H1 (cell line): ENCODE measurements around the gene PDK2. TPM values are rescaled to one million over a fixed set of nuclear protein-coding genes. Genes with fewer than 3 reads are reported as not detected.

Source experiments
- ASH2L ChIP-seq: fragments of 200-600, 300-600 bp; sonication (generic); IDR thresholded peaks from one replicate; pipeline ENCODE4 v1.7.1; 2017; ENCODE audit warnings: low read length
- CBX5 ChIP-seq: fragments of 300-800, 300-1000 bp; sonication (generic); IDR thresholded peaks from 2 replicates; pipeline ENCODE4 v1.7.1; 2016; ENCODE audit warnings: antibody characterized with exemption, low read length, low read depth
- CBX8 ChIP-seq: fragments of 300-800, 300-1000 bp; sonication (generic); IDR thresholded peaks from 2 replicates; pipeline ENCODE4 v1.7.1; 2016; ENCODE audit warnings: low read depth, low read length, borderline replicate concordance
- CEBPB ChIP-seq: IDR thresholded peaks from 2 replicates; pipeline ENCODE4 v1.6.1; 2012; ENCODE audit warnings: low read depth, low read length
- CHD1 ChIP-seq: IDR thresholded peaks from 2 replicates; pipeline ENCODE4 v1.6.1; 2012; ENCODE audit warnings: low read depth, low read length, improper control_type of control experiment
- CREB1 ChIP-seq: IDR thresholded peaks from 2 replicates; pipeline ENCODE4 v1.6.1; 2012; ENCODE audit warnings: inconsistent platforms
- CTCF ChIP-seq, 3 experiments: IDR thresholded peaks; 1 replicate in 2 of 3; 2 replicates in 1 of 3; pipeline versions ENCODE4 v1.5.1 to v1.6.1; 2011; ENCODE audit warnings: low read length in 3 of 3, mild to moderate bottlenecking in 3 of 3, inconsistent platforms in 2 of 3, low read depth in 1 of 3, moderate library complexity in 1 of 3; ENCODE audit not compliant: insufficient read depth in 1 of 3; ENCODE audit errors: control extremely low read depth in 1 of 3
- EP300 ChIP-seq, 2 experiments: IDR thresholded peaks; 1 replicate in 1 of 2; 2 replicates in 1 of 2; pipeline ENCODE4 v1.6.1; 2011 to 2012; ENCODE audit warnings: low read depth in 2 of 2, low read length in 2 of 2, mild to moderate bottlenecking in 2 of 2, borderline replicate concordance in 1 of 2, inconsistent platforms in 1 of 2, moderate library complexity in 1 of 2
- EZH2 ChIP-seq: fragments of 200-600 bp; sonication (generic); IDR thresholded peaks from 2 replicates; pipeline ENCODE4 v1.7.1; 2012; ENCODE audit warnings: low read depth, mild to moderate bottlenecking, moderate library complexity, low read length, inconsistent platforms; ENCODE audit not compliant: severe bottlenecking
- GTF2F1 ChIP-seq: IDR thresholded peaks from 2 replicates; pipeline ENCODE4 v1.6.1; 2012; ENCODE audit warnings: low read depth, low read length, improper control_type of control experiment, borderline replicate concordance
- KDM4A ChIP-seq: IDR thresholded peaks from one replicate; pipeline ENCODE4 v1.7.1; 2012; ENCODE audit warnings: low read depth, mild to moderate bottlenecking, moderate library complexity, low read length, inconsistent platforms; ENCODE audit not compliant: severe bottlenecking
- MAFK ChIP-seq: IDR thresholded peaks from 2 replicates; pipeline ENCODE4 v1.6.1; 2012; ENCODE audit warnings: low read depth, mild to moderate bottlenecking, improper control_type of control experiment, low read length
- NRF1 ChIP-seq: IDR thresholded peaks from 2 replicates; pipeline ENCODE4 v1.6.1; 2011; ENCODE audit warnings: mild to moderate bottlenecking, low read depth, low read length, improper control_type of control experiment
- POLR2AphosphoS5 ChIP-seq: IDR thresholded peaks from 2 replicates; pipeline ENCODE4 v1.6.1; 2011; ENCODE audit warnings: low read depth, low read length
- RFX5 ChIP-seq: IDR thresholded peaks from 2 replicates; pipeline ENCODE4 v1.6.1; 2011; ENCODE audit warnings: low read depth, low read length, improper control_type of control experiment, borderline replicate concordance
- RXRA ChIP-seq: IDR thresholded peaks from 2 replicates; pipeline ENCODE4 v1.6.1; 2011; ENCODE audit warnings: low read depth, mild to moderate bottlenecking, low read length, moderate library complexity; ENCODE audit not compliant: insufficient read depth
- SAP30 ChIP-seq: fragments of 300-600 bp; sonication (generic); IDR thresholded peaks from 2 replicates; pipeline ENCODE4 v1.7.1; 2012; ENCODE audit warnings: low read length, moderate library complexity, mild to moderate bottlenecking, inconsistent platforms; ENCODE audit not compliant: insufficient read depth, insufficient replicate concordance
- SP1 ChIP-seq: IDR thresholded peaks from 2 replicates; pipeline ENCODE4 v1.6.1; 2011; ENCODE audit warnings: low read depth, low read length
- SUZ12 ChIP-seq: fragments of 200-600 bp; sonication (generic); IDR thresholded peaks from 2 replicates; pipeline ENCODE4 v1.6.1; 2012; ENCODE audit warnings: mild to moderate bottlenecking, inconsistent platforms, low read length, moderate library complexity, mixed read lengths
- TAF7 ChIP-seq: optimal IDR thresholded peaks from 2 replicates; pipeline ENCODE3; 2011; ENCODE audit warnings: low read depth, mild to moderate bottlenecking, inconsistent platforms, low read length, moderate library complexity, borderline replicate concordance
- USF2 ChIP-seq: IDR thresholded peaks from 2 replicates; pipeline ENCODE4 v1.6.1; 2011; ENCODE audit warnings: low read length, improper control_type of control experiment
- polyA plus RNA-seq, 7 experiments: library from polyadenylated mRNA; depleted of rRNA in 3 of 7; stranded (reverse) in 5 of 7; unstranded in 2 of 7; fragments of >200 nt in 5 of 7; fragments of 200-250 nt in 2 of 7; gene quantifications; 1 replicate in 5 of 7; 2 replicates in 1 of 7; 4 replicates in 1 of 7; pipeline versions ENCODE4 v1.2.1 to v1.2.3, GENCODE V29; 2011 to 2013; ENCODE audit warnings: missing spikeins in 2 of 7, mixed read lengths in 2 of 7
- total RNA-seq: library from RNA; stranded (reverse); fragmentation: NEBNext Ultra II Directional; extraction: Animal tissue kit (Norgen Biotek cat#: 25700); gene quantifications from 2 replicates; pipeline ENCODE4 v1.2.1, GENCODE V29; 2021

The PDK2 gene
- total and polyA plus RNA-seq, 2 of the 8 experiments (the other 6 are each of a cell fraction or from before 2014, with no cell fraction given), result 18.3 to 121 TPM

- TF ChIP-seq CBX8 (no peak), RXRA (no peak), MAFK (no peak), CBX5 (no peak), CREB1 (no peak), NRF1 (no peak), KDM4A (peak; percentile 87), SP1 (no peak), POLR2AphosphoS5 (no peak), SAP30 (no peak), SUZ12 (peak; percentile 51; the same call in 1 of the 2 replicates), CEBPB (no peak), GTF2F1 (no peak), ASH2L (no peak), CTCF (IDR thresholded peaks at IDR 0.05; ENCODE audit: control extremely low read depth in 1 of 3, insufficient read depth in 1 of 3, low read depth in 1 of 3, low read length in 3 of 3) (peak; percentile 67 to 77 (median 71)), EZH2 (peak; percentile 51), USF2 (no peak), CHD1 (no peak), RFX5 (no peak), EP300 (IDR thresholded peaks at IDR 0.05; ENCODE audit: borderline replicate concordance in 1 of 2, low read depth in 2 of 2, low read length in 2 of 2) (no peak), TAF7 (peak; percentile 33)
Observed at GRCh38 chr17:50056217-50056960, 38.8 kb upstream of the PDK2 start (continued).
